ENCODE data around the gene CLDN24.

Gene CLDN24

GRCh38 chr4:183322326-183322725, at the start of gene CLDN24:
Gene CLDN24 (minus strand): TSS chr4:183322426. CDS start chr4:183322426, 0 bp downstream.
- DNase-seq (ENCODE audit: low spot score), result no peak

- DNase-seq (ENCODE audit: low spot score), result no peak
Measured at GRCh38 chr4:183370786-183371185, 48.6 kb upstream of the CLDN24 start.

GRCh38 chr4:183369073-183369472, 46.8 kb upstream of the CLDN24 start:
- no peak for DNase-seq (ENCODE audit: low spot score)

- no peak for DNase-seq (ENCODE audit: low spot score)
Measured at GRCh38 chr4:183366206-183366835, 44.1 kb upstream of the CLDN24 start.

- no peak for DNase-seq (ENCODE audit: low spot score)
Measured at GRCh38 chr4:183364025-183364424, 41.8 kb upstream of the CLDN24 start.

- DNase-seq (ENCODE audit: low spot score), result peak; percentile 10
Measured at GRCh38 chr4:183362916-183363542, 40.8 kb upstream of the CLDN24 start.

GRCh38 chr4:183362036-183362435, 39.8 kb upstream of the CLDN24 start:
- DNase-seq (ENCODE audit: low spot score), result no peak

GRCh38 chr4:183360161-183360919, 38.1 kb upstream of the CLDN24 start:
- no peak for DNase-seq (ENCODE audit: low spot score)

GRCh38 chr4:183358215-183358755, 36.1 kb upstream of the CLDN24 start:
- no peak for DNase-seq (ENCODE audit: low spot score)

GRCh38 chr4:183356931-183357675, 34.9 kb upstream of the CLDN24 start:
- DNase-seq (ENCODE audit: low spot score), result no peak

GRCh38 chr4:183356173-183356830, 34.1 kb upstream of the CLDN24 start:
- no peak for DNase-seq (ENCODE audit: low spot score)

- DNase-seq (ENCODE audit: low spot score), result no peak
Measured at GRCh38 chr4:183355405-183355804, 33.2 kb upstream of the CLDN24 start.

GRCh38 chr4:183354219-183354618, 32.0 kb upstream of the CLDN24 start:
- peak; percentile 10 for DNase-seq (ENCODE audit: low spot score)

- no peak for DNase-seq (ENCODE audit: low spot score)
Measured at GRCh38 chr4:183353557-183353956, 31.3 kb upstream of the CLDN24 start.

- no peak for DNase-seq (ENCODE audit: low spot score)
Measured at GRCh38 chr4:183352546-183352945, 30.3 kb upstream of the CLDN24 start.

GRCh38 chr4:183350317-183351071, 28.3 kb upstream of the CLDN24 start:
- DNase-seq (ENCODE audit: low spot score), result no peak

- DNase-seq (ENCODE audit: low spot score), result no peak
Measured at GRCh38 chr4:183349673-183350072, 27.4 kb upstream of the CLDN24 start.

GRCh38 chr4:183348706-183349659, 26.8 kb upstream of the CLDN24 start:
- no peak for DNase-seq (ENCODE audit: low spot score)

- no peak for DNase-seq (ENCODE audit: low spot score)
Measured at GRCh38 chr4:183348136-183348535, 25.9 kb upstream of the CLDN24 start.

GRCh38 chr4:183347566-183347965, 25.3 kb upstream of the CLDN24 start:
- no peak for DNase-seq (ENCODE audit: low spot score)

All from HuH-7 (cell line).